ENCODE data around the gene GPRC5B.

GPRC5B gene

GRCh38 chr16:19884611-19885450, at the start of gene GPRC5B:
TSS of gene GPRC5B (minus strand) at chr16:19884848. CDS start at chr16:19872845, 12,003 bp downstream.
- DNase-seq: peak; percentile 30

GRCh38 chr16:19933740-19934139, 49.1 kb upstream of the GPRC5B start:
- no peak for DNase-seq

- no peak for DNase-seq
Measured at GRCh38 chr16:19929062-19929511, 44.4 kb upstream of the GPRC5B start.

- DNase-seq: no peak
Measured at GRCh38 chr16:19928432-19928831, 43.8 kb upstream of the GPRC5B start.

- no peak for DNase-seq
Measured at GRCh38 chr16:19926449-19927390, 42.1 kb upstream of the GPRC5B start.

GRCh38 chr16:19923396-19923795, 38.7 kb upstream of the GPRC5B start:
- DNase-seq: no peak

GRCh38 chr16:19919142-19919541, 34.5 kb upstream of the GPRC5B start:
- no peak for DNase-seq

- no peak for DNase-seq
Measured at GRCh38 chr16:19916064-19916463, 31.4 kb upstream of the GPRC5B start.

- no peak for DNase-seq
Measured at GRCh38 chr16:19914877-19915276, 30.2 kb upstream of the GPRC5B start.

- no peak for DNase-seq
Measured at GRCh38 chr16:19913340-19913645, 28.6 kb upstream of the GPRC5B start.

- no peak for DNase-seq
Measured at GRCh38 chr16:19912455-19913339, 28.0 kb upstream of the GPRC5B start.

GRCh38 chr16:19911747-19912454, 27.3 kb upstream of the GPRC5B start:
- no peak for DNase-seq

- no peak for DNase-seq
Measured at GRCh38 chr16:19911204-19911603, 26.6 kb upstream of the GPRC5B start.

- DNase-seq: no peak
Measured at GRCh38 chr16:19909750-19910322, 25.2 kb upstream of the GPRC5B start.

- DNase-seq: no peak
Measured at GRCh38 chr16:19908921-19909320, 24.3 kb upstream of the GPRC5B start.

- peak; percentile 84 for DNase-seq
Measured at GRCh38 chr16:19907161-19907992, 22.7 kb upstream of the GPRC5B start.

GRCh38 chr16:19901164-19901563, 16.5 kb upstream of the GPRC5B start:
- DNase-seq: no peak

GRCh38 chr16:19899605-19899955, 14.9 kb upstream of the GPRC5B start:
- no peak for DNase-seq

GRCh38 chr16:19898924-19899604, 14.4 kb upstream of the GPRC5B start:
- peak; percentile 73 for DNase-seq

- no peak for DNase-seq
Measured at GRCh38 chr16:19898166-19898565, 13.5 kb upstream of the GPRC5B start.
